IMR-90 (cell line): Measurements from ENCODE around the gene MAP1A. TPM values are rescaled to one million over a fixed set of nuclear protein-coding genes. Genes with fewer than 3 reads are reported as not detected.
A peak's percentile ranks its signal among the peaks of the same experiment; 100 is the strongest.

Source experiments
- ATAC-seq: fragments of 200-7000 bp; cut with Tn5 transposase; 2 replicates; pipeline ENCODE4 v1.9.1; 2020; ENCODE audit warnings: low read depth, mild to moderate bottlenecking, moderate library complexity
- BruUV-seq: library from RNA; stranded (reverse); fragments of 400-500 nt; replicated peaks from 2 replicates; lab custom pipeline; 2021; lab: Mats Ljungman, UMichigan
- CTCF ChIA-PET: fragments of 300-600 bp; formaldehyde crosslinking; extraction: SDS; loops from one replicate; lab custom pipeline; 2021; ENCODE audit warnings: antibody characterized with exemption; lab: Yijun Ruan, JAX
- POLR2A ChIA-PET: fragments of 300-600 bp; sonication (Branson Sonifier 250); formaldehyde crosslinking; loops from one replicate; lab custom pipeline; 2022; ENCODE audit warnings: antibody characterized with exemption; ENCODE audit not compliant: unreplicated experiment; lab: Charles Lee
- DNase-seq: peaks from one replicate; pipeline ENCODE4 v3.0.0; 2013
- H2AFZ ChIP-seq: replicated peaks from 2 replicates; pipeline ENCODE3; 2013; ENCODE audit warnings: low read length, mild to moderate bottlenecking; ENCODE audit not compliant: poor library complexity
- H2AK5ac ChIP-seq: 2 replicates; pipeline ENCODE4 v1.6.1; 2013; ENCODE audit warnings: low read depth, low read length, inconsistent platforms
- H2AK9ac ChIP-seq: replicated peaks from 2 replicates; pipeline ENCODE3; 2013; ENCODE audit warnings: mild to moderate bottlenecking, low read depth, low read length, moderate library complexity; ENCODE audit not compliant: poor library complexity
- H2BK120ac ChIP-seq: 2 replicates; pipeline ENCODE4 v1.6.1; 2013; ENCODE audit warnings: low read depth, low read length, inconsistent platforms
- H2BK15ac ChIP-seq: 3 replicates; pipeline ENCODE4 v1.6.1; 2013; ENCODE audit warnings: low read depth, low read length, inconsistent platforms
- H2BK20ac ChIP-seq: 2 replicates; pipeline ENCODE4 v1.6.1; 2013; ENCODE audit warnings: low read depth, mild to moderate bottlenecking, inconsistent platforms, low read length, moderate library complexity
- H2BK5ac ChIP-seq: 2 replicates; pipeline ENCODE4 v1.6.1; 2013; ENCODE audit warnings: mild to moderate bottlenecking, low read depth, low read length, inconsistent platforms; ENCODE audit not compliant: poor library complexity, severe bottlenecking
- H3K14ac ChIP-seq: replicated peaks from 2 replicates; pipeline ENCODE4 v1.6.1; 2013; ENCODE audit warnings: low read depth, low read length, inconsistent platforms
- H3K18ac ChIP-seq: 2 replicates; pipeline ENCODE4 v1.6.1; 2013; ENCODE audit warnings: low read depth, low read length, control low read depth
- H3K23ac ChIP-seq: 2 replicates; pipeline ENCODE4 v1.6.1; 2013; ENCODE audit warnings: low read depth, low read length, inconsistent platforms
- H3K27ac ChIP-seq: 2 replicates; pipeline ENCODE4 v1.5.1; 2013; ENCODE audit warnings: mild to moderate bottlenecking, control low read depth, low read length; ENCODE audit not compliant: insufficient read depth
- H3K27me3 ChIP-seq: 2 replicates; pipeline ENCODE4 v1.6.1; 2013; ENCODE audit warnings: low read length; ENCODE audit not compliant: control insufficient read depth, insufficient read depth
- H3K36me3 ChIP-seq: 2 replicates; pipeline ENCODE4 v1.6.1; 2013; ENCODE audit warnings: low read length, mixed read lengths; ENCODE audit not compliant: control insufficient read depth, insufficient read depth
- H3K4ac ChIP-seq: 2 replicates; pipeline ENCODE4 v1.6.1; 2013; ENCODE audit warnings: low read depth, low read length, inconsistent platforms
- H3K4me1 ChIP-seq: 2 replicates; pipeline ENCODE4 v1.6.1; 2013; ENCODE audit warnings: low read length, mixed read lengths; ENCODE audit not compliant: control insufficient read depth, insufficient read depth
- H3K4me2 ChIP-seq: 2 replicates; pipeline ENCODE4 v1.6.1; 2013; ENCODE audit warnings: low read depth, mild to moderate bottlenecking, control low read depth, low read length, moderate library complexity
- H3K4me3 ChIP-seq: 2 replicates; pipeline ENCODE4 v1.5.1; 2013; ENCODE audit warnings: low read depth, mild to moderate bottlenecking, control low read depth, low read length, moderate library complexity; ENCODE audit not compliant: insufficient read depth
- H3K56ac ChIP-seq: 2 replicates; pipeline ENCODE4 v1.6.1; 2013; ENCODE audit warnings: low read length, inconsistent platforms; ENCODE audit not compliant: insufficient read depth; ENCODE audit errors: extremely low read depth
- H3K79me1 ChIP-seq, 2 experiments: 2 replicates each; pipeline ENCODE4 v1.6.1; 2013; ENCODE audit warnings: low read length in 2 of 2, inconsistent platforms in 1 of 2, low read depth in 1 of 2
- H3K9ac ChIP-seq: 2 replicates; pipeline ENCODE4 v1.6.1; 2013; ENCODE audit warnings: low read depth, low read length, control low read depth
- H3K9me1 ChIP-seq: 2 replicates; pipeline ENCODE4 v1.6.1; 2013; ENCODE audit warnings: low read length, inconsistent platforms; ENCODE audit not compliant: insufficient read depth
- H3K9me3 ChIP-seq: 2 replicates; pipeline ENCODE4 v1.6.1; 2013; ENCODE audit warnings: low read length; ENCODE audit not compliant: control insufficient read depth, insufficient read depth
- H4K20me1 ChIP-seq: 2 replicates; pipeline ENCODE4 v1.6.1; 2013; ENCODE audit warnings: low read length, inconsistent platforms; ENCODE audit not compliant: insufficient read depth
- H4K5ac ChIP-seq: 2 replicates; pipeline ENCODE4 v1.6.1; 2013; ENCODE audit warnings: mild to moderate bottlenecking, low read depth, low read length, control low read depth
- H4K8ac ChIP-seq, 2 experiments: 2 replicates each; pipeline ENCODE4 v1.6.1; 2013; ENCODE audit warnings: low read depth in 2 of 2, low read length in 2 of 2, control low read depth in 1 of 2, inconsistent platforms in 1 of 2
- H4K91ac ChIP-seq: 2 replicates; pipeline ENCODE4 v1.6.1; 2013; ENCODE audit warnings: low read depth, low read length, inconsistent platforms; ENCODE audit not compliant: insufficient read depth
- CHD1 ChIP-seq: IDR thresholded peaks from 2 replicates; pipeline ENCODE4 v1.6.1; 2012; ENCODE audit warnings: low read depth, low read length, improper control_type of control experiment
- FOS ChIP-seq: fragments of 150-350 bp; IDR thresholded peaks from 2 replicates; pipeline ENCODE4 v1.6.1; 2016; ENCODE audit warnings: low read depth, low read length
- MAZ ChIP-seq: IDR thresholded peaks from 2 replicates; pipeline ENCODE4 v1.6.1; 2012; ENCODE audit warnings: low read depth, mild to moderate bottlenecking, low read length, improper control_type of control experiment, moderate library complexity, borderline replicate concordance
- USF2 ChIP-seq: fragments of 150-350 bp; IDR thresholded peaks from 2 replicates; pipeline ENCODE4 v1.6.1; 2017; ENCODE audit warnings: mild to moderate bottlenecking, antibody characterized with exemption, low read length, low read depth
- WGBS, 2 experiments: methylation state at CpG; one replicate each; pipeline versions ENCODE4 v1.1.5 to v1.1.7; 2013; ENCODE audit warnings: missing lambda C conversion rate in 2 of 2; ENCODE audit not compliant: insufficient read length in 1 of 2; ENCODE audit errors: extremely low coverage in 2 of 2; 5-methylcytosine and 5-hydroxymethylcytosine counted together
- dilution Hi-C: fragments of 300-500 bp; cut with HindIII; formaldehyde crosslinking; loops from one replicate; pipeline ENCODE4 v1.14.3; 2018; ENCODE audit warnings: low sequenced_read_pairs; ENCODE audit not compliant: unreplicated experiment
- in situ Hi-C: fragments of 300-500 bp; cut with MboI; formaldehyde crosslinking; loops from 3 replicates; pipeline ENCODE4 v1.14.3; 2019; ENCODE audit warnings: low sequenced_read_pairs, inconsistent platforms, mixed read lengths
- intact Hi-C: fragments of 100-400 bp; cut with micrococcal nuclease; formaldehyde crosslinking; loops from 2 replicates; pipeline ENCODE4 v1.10.0; 2022
- polyA plus RNA-seq, 3 experiments: library from polyadenylated mRNA; depleted of rRNA; stranded (reverse); fragments of >200 nt; gene quantifications; 2 replicates each; pipeline ENCODE4 v1.2.3, GENCODE V29; 2012; ENCODE audit warnings: low replicate concordance in 1 of 3
- total RNA-seq: library from RNA; depleted of rRNA; stranded (reverse); fragments of >200 nt; gene quantifications from 2 replicates; pipeline ENCODE4 v1.2.3, GENCODE V29; 2012

The MAP1A gene
- total and polyA plus RNA-seq, 2 of the 4 experiments (the other 2 are of a cell fraction): 28.7 to 48.2 TPM

- H4K8ac ChIP-seq: peak overlapping the region; percentile 6 to 85; a peak in 3 of 4 replicates
- H2BK120ac ChIP-seq: peak overlapping the region; percentile 89
- BruUV-seq: no TSS peak
- no CpG with 5 or more reads among the region's 1 CpG for WGBS, 2 experiments
- H2AK5ac ChIP-seq: peak overlapping the region; percentile 39; the same call in 1 of the 2 replicates
- H3K27ac ChIP-seq: peak overlapping the region; percentile 16; the same call in 1 of the 2 replicates
- in situ Hi-C loops (no loop called here), intact Hi-C loops (loop anchor here (10.0 kb wide), 1 partner anchor 261 kb away; the partner anchor contains the start of gene ELL3), dilution Hi-C loops (no loop called here)
- peak overlapping the region; percentile 50; the same call in 1 of the 2 replicates for H3K4me2 ChIP-seq
- H3K18ac ChIP-seq: peak overlapping the region; percentile 44; the same call in 1 of the 2 replicates
- no peaks in the 10 kb centered on the region for H3K27me3 ChIP-seq
- ChIA-PET POLR2A (no interaction called here), CTCF (interaction anchor here (1.1 to 2.1 kb wide), 4 partner anchors 12 to 137 kb away, joined by 3 to 10 read pairs (median 6); no protein-coding TSS in a partner anchor)
- H3K14ac ChIP-seq: peak overlapping the region; percentile 69
- peak overlapping the region; percentile 41; the same call in 1 of the 2 replicates for H4K91ac ChIP-seq
- peak overlapping the region; percentile 47; the same call in 1 of the 3 replicates for H2BK15ac ChIP-seq
- no peak overlapping the region for H2AFZ ChIP-seq
- peak overlapping the region; percentile 73; the same call in 1 of the 2 replicates for H3K23ac ChIP-seq
- H2BK5ac ChIP-seq: peak overlapping the region; percentile 89
- H3K9me1 ChIP-seq: peaks cover 21% of the 10 kb centered on the region
- H3K79me1 ChIP-seq: peaks cover 7 to 41% of the 10 kb centered on the region in 2 experiments
- H3K4me1 ChIP-seq: peaks cover 26% of the 10 kb centered on the region
- H3K4ac ChIP-seq: peak overlapping the region; percentile 83; the same call in 1 of the 2 replicates
- ATAC-seq: no peak
- no peaks in the 10 kb centered on the region for H3K9me3 ChIP-seq
- H4K20me1 ChIP-seq: peaks cover 1% of the 10 kb centered on the region; the same call in 1 of the 2 replicates
- no peak overlapping the region for H2AK9ac ChIP-seq
- no peak overlapping the region for H3K4me3 ChIP-seq
- H2BK20ac ChIP-seq: peak overlapping the region; percentile 81
- no peak overlapping the region for H3K9ac ChIP-seq
- no peaks in the 10 kb centered on the region for H3K36me3 ChIP-seq
- TF ChIP-seq CHD1 (no peak), MAZ (no peak), USF2 (no peak), FOS (no peak)
- peak overlapping the region; percentile 48; the same call in 1 of the 2 replicates for H3K56ac ChIP-seq
- H4K5ac ChIP-seq: peak overlapping the region; percentile 50; the same call in 1 of the 2 replicates
- peak; percentile 63 for DNase-seq
Measured at GRCh38 chr15:43513550-43513949, 3.9 kb upstream of the MAP1A start.
